GM12865 (cell line): ENCODE data around the gene TRAF2.
A peak's percentile ranks its signal among the peaks of the same experiment; 100 is the strongest.
"Not testable (repeated sequence)": the region's sequence is repeated elsewhere in the genome, so short reads cannot be mapped to it uniquely, and the experiment has no call there.

Experiments used
- DNase-seq: peaks from one replicate; pipeline ENCODE4 v3.0.0; 2010; ENCODE audit warnings: low read depth
- H3K4me3 ChIP-seq: 2 replicates; pipeline ENCODE4 v1.5.1; 2011; ENCODE audit warnings: mild to moderate bottlenecking, low read depth, low read length, control low read depth
- TF ChIP-seq, protein P1 (sequence below): IDR thresholded peaks from 2 replicates; pipeline ENCODE4 v1.5.1; 2011; ENCODE audit warnings: low read length, control low read depth, low read depth, inconsistent platforms; ENCODE audit not compliant: insufficient read depth; ENCODE audit errors: missing control alignments

TRAF2 gene

DNA sequence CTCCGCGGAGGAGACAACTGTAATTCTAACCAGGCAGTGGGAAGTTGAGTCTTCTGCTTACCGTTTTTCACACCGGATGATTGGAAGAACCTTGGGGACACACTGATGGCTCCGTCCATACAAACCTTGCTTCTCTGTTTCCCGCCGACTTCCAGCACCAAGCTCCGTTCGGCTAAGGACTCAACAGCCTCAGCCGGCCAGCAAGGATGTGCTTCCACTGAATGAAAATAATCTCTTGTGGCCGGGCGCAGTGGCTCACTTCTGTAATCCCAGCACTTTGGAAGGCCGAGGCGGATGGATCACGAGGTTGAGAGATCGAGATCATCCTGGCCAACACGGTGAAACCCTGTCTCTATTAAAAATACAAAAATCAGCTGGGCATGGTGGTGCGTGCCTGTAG is 18.4 kb upstream of the TRAF2 start:
- TF ChIP-seq, protein P1, sequence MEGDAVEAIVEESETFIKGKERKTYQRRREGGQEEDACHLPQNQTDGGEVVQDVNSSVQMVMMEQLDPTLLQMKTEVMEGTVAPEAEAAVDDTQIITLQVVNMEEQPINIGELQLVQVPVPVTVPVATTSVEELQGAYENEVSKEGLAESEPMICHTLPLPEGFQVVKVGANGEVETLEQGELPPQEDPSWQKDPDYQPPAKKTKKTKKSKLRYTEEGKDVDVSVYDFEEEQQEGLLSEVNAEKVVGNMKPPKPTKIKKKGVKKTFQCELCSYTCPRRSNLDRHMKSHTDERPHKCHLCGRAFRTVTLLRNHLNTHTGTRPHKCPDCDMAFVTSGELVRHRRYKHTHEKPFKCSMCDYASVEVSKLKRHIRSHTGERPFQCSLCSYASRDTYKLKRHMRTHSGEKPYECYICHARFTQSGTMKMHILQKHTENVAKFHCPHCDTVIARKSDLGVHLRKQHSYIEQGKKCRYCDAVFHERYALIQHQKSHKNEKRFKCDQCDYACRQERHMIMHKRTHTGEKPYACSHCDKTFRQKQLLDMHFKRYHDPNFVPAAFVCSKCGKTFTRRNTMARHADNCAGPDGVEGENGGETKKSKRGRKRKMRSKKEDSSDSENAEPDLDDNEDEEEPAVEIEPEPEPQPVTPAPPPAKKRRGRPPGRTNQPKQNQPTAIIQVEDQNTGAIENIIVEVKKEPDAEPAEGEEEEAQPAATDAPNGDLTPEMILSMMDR: no peak
- no peak for DNase-seq
- H3K4me3 ChIP-seq: no peak overlapping the region

DNA sequence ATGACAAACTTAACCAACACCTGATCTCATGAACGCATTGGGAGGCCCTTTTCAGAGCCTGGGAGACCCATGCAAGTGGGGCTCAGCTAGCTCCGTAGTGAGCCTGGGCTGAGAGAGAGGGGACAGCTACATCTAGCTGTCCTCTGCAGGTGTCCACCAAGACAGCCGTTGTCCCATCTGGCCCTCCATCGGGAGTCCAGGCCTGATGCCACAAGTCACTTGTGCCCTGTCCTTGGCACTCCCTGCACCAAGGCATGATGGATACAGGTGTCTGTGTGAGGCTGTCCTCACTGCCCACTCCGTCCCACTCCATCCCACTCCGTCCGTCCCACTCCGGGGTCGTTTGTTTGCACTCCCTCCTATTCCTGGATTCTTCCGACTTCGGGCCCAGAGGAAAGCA is 17.7 kb upstream of the TRAF2 start:
- DNase-seq: no peak
- TF ChIP-seq, protein P1: no peak
- no peak overlapping the region for H3K4me3 ChIP-seq

DNA sequence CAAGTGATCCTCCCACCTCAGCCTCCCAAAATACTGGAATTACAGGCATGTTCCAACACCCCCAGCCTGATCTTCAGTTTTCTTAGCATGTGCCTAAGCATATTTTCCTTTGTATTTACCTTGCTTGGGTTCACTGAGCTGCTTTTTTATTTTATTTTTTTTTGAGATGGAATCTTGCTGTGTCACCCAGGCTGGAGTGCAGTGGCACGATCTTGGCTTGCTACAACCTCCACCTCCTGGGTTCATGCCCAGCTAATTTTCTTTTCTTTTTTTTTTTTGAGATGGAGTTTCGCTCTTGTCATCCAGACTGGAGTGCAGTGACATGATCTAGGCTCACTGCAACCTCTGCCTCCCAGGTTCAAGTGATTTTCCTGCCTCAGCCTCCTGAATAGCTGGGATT is 16.7 kb upstream of the TRAF2 start:
- DNase-seq, H3K4me3 ChIP-seq: not testable (repeated sequence)

DNA sequence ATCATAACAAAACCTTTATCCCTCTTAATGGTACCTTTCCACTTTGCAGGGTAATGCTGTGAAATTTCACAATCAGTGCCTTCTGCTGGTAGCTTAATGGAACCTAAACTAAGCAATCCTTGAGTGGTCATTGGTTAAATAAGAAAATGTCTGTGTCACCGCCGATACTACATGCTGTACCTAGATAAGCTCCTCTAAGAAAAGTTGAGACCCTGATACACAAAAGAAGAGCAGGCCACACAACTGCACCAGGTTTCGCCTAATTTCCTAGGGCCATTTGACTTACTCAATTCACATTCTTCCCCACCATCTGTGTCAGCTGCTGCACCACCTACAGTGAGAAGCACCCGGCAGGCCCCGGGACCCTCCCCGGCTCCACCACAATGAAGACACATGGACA is 11.2 kb upstream of the TRAF2 start:
- H3K4me3 ChIP-seq: no peak overlapping the region
- no peak for DNase-seq
- TF ChIP-seq, protein P1: no peak

DNA sequence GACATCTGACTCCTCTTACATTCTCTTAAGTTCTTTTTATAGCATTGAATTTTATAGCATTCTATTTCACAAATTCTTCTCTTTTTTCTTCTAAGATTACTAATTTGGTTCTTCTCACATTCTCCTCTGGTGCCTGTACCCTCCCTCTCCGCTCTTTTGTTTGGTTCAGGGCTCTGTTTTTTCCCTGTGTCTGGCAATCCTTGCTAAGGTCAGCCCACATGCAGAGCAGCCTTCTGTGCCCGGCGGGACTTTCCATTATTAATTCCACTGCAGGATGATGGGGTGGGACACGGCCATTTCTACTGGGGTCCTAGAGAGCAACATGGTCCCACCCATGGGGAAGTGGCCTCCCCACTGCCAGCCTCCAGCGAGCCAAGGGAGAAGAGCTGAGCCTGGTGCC is 9.8 kb upstream of the TRAF2 start:
- TF ChIP-seq, protein P1: no peak
- DNase-seq: no peak
- H3K4me3 ChIP-seq: no peak overlapping the region

DNA sequence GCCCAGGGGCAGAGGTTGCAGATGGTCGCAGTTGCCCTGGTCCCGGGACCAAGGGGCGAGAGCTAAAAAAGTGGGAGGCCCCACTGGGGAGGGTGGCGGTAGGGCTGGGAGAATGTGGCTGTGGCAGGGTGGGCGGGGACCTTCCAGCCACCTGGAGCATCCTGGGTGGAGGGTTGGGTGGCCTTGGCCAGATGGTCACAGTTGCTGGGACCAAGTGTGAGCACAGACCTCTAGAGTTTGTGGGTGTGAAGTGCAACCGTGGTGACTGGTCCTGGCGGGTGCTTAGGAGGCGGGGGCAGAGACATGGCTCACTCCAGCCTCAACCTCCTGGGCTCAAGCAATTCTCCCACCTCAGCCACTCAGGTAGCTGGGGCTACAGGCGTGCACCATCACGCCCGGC is 5.7 kb upstream of the TRAF2 start:
- peak; percentile 44 for DNase-seq

DNA sequence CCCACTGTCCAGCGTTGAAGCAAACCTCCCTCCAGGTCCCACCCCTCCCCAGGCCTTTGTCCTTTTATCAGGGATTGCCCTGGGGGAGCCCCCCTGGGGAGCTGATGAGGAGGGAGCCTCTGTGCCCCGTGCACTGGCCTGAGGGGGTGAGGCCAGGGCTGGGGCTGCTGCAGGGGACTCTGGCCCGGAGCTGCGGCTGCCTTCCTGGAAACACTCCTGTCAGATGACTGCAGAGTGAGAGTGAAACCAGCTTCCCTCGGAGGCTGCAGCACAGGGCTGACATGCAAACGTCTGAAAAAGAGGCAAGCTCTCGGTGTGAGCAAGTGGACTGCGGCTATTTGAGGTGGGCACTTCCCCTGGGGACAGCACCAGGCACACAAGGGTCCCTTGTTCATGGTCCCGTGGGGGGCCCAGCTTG is 4.6 kb upstream of the TRAF2 start:
- peak overlapping the region; percentile 65 for H3K4me3 ChIP-seq
- peak; percentile 78 for DNase-seq
- TF ChIP-seq, protein P1: no peak

More for the DNA sequence above, 5.7 kb upstream of the TRAF2 start:
- TF ChIP-seq, protein P1: no peak
- no peak overlapping the region for H3K4me3 ChIP-seq
